HepG2 (cell line): ENCODE data around the gene HSD17B8. TPM values are rescaled to one million over a fixed set of nuclear protein-coding genes. Genes with fewer than 3 reads are reported as not detected.

ENCODE experiments used
- ATAC-seq: fragments of 200-7000 bp; cut with Tn5 transposase; 3 replicates; pipeline ENCODE4 v1.9.1; 2020; ENCODE audit warnings: mild to moderate bottlenecking, moderate library complexity
- BruUV-seq: library from RNA; stranded (reverse); fragments of 400-500 nt; replicated peaks from 2 replicates; lab custom pipeline; 2021; lab: Mats Ljungman, UMichigan
- CTCF ChIA-PET: fragments of 300-600 bp; formaldehyde crosslinking; extraction: SDS; loops from one replicate; lab custom pipeline; 2021; ENCODE audit warnings: low total read pairs, inconsistent platforms, low intra/inter-chr PET ratio; lab: Yijun Ruan, JAX
- POLR2A ChIA-PET: fragments of 350-600 bp; sonication (Branson Sonifier 250); formaldehyde crosslinking; loops from one replicate; lab custom pipeline; 2020; ENCODE audit warnings: antibody characterized with exemption, inconsistent platforms; lab: Yijun Ruan, JAX
- DNase-seq: peaks from one replicate; pipeline ENCODE4 v3.0.0-alpha.2; 2015; ENCODE audit warnings: low spot score
- FAIRE-seq: peaks from 3 replicates; lab custom pipeline; 2011; peaks lifted over from hg19 to GRCh38; lab: Jason Lieb, UNC
- H2AFZ ChIP-seq: one replicate; pipeline ENCODE4 v1.6.1; 2011; ENCODE audit warnings: low read length, inconsistent platforms
- H3K27ac ChIP-seq: fragments of 300-600 bp; 3 replicates; pipeline ENCODE4 v1.8.0; 2011; ENCODE audit warnings: mixed run types, mild to moderate bottlenecking, mixed read lengths, low read length, inconsistent platforms; ENCODE audit not compliant: insufficient read depth; ENCODE audit errors: extremely low read length
- H3K27me3 ChIP-seq, 2 experiments: fragments of 200-600 bp in 1 of 2; 2 replicates in 1 of 2; 3 replicates in 1 of 2; pipeline versions ENCODE4 v1.6.0 to v1.8.0; 2011; ENCODE audit warnings: low read length in 2 of 2, mild to moderate bottlenecking in 2 of 2, moderate library complexity in 2 of 2, inconsistent platforms in 1 of 2; ENCODE audit not compliant: insufficient read depth in 2 of 2, control insufficient read depth in 1 of 2
- H3K36me3 ChIP-seq, 2 experiments: fragments of 200-600 bp in 1 of 2; replicated peaks in 1 of 2; 2 replicates in 1 of 2; 3 replicates in 1 of 2; pipeline versions ENCODE4 v1.5.1 to v1.8.0; 2011; ENCODE audit warnings: low read length in 2 of 2, inconsistent platforms in 1 of 2; ENCODE audit not compliant: insufficient read depth in 2 of 2, control insufficient read depth in 1 of 2
- H3K4me1 ChIP-seq: 2 replicates; pipeline ENCODE4 v1.5.1; 2012; ENCODE audit warnings: low read length, inconsistent platforms; ENCODE audit not compliant: insufficient read depth
- H3K4me2 ChIP-seq: 2 replicates; pipeline ENCODE4 v1.6.0; 2011; ENCODE audit warnings: low read depth, low read length, inconsistent platforms
- H3K4me3 ChIP-seq, 3 experiments: fragments of 200-600 bp in 1 of 3; sonication (generic), shearing (Covaris generic) in 1 of 3; replicated peaks in 1 of 3; 2 replicates each; pipeline ENCODE4 v1.5.1; 2011 to 2016; ENCODE audit warnings: low read length in 3 of 3, inconsistent platforms in 2 of 3, low read depth in 2 of 3, mild to moderate bottlenecking in 2 of 3, control low read depth in 1 of 3, mixed read lengths in 1 of 3; ENCODE audit not compliant: insufficient read depth in 1 of 3
- H3K79me2 ChIP-seq: one replicate; pipeline ENCODE4 v1.6.1; 2011; ENCODE audit warnings: low read length, inconsistent platforms; ENCODE audit not compliant: insufficient read depth
- H3K9ac ChIP-seq: 2 replicates; pipeline ENCODE4 v1.6.0; 2011; ENCODE audit warnings: mild to moderate bottlenecking, low read depth, low read length, inconsistent platforms; ENCODE audit not compliant: insufficient read depth
- H3K9me3 ChIP-seq: 2 replicates; pipeline ENCODE4 v1.5.1; 2012; ENCODE audit warnings: mild to moderate bottlenecking, low read length
- H4K20me1 ChIP-seq: 2 replicates; pipeline ENCODE4 v1.6.0; 2011; ENCODE audit warnings: inconsistent platforms, mild to moderate bottlenecking, low read length, moderate library complexity; ENCODE audit not compliant: insufficient read depth
- CBX5 ChIP-seq: sonication (generic); formaldehyde crosslinking; IDR thresholded peaks from 2 replicates; pipeline ENCODE4 v1.4.0; 2020; ENCODE audit warnings: missing genetic modification reagents, borderline replicate concordance
- CHCHD3 ChIP-seq: sonication (generic); formaldehyde crosslinking; IDR thresholded peaks from 2 replicates; pipeline ENCODE4 v1.8.0; 2022; ENCODE audit warnings: mild to moderate bottlenecking, missing genetic modification reagents, moderate library complexity
- CTCF ChIP-seq: sonication (generic); formaldehyde crosslinking; IDR thresholded peaks from 2 replicates; pipeline ENCODE4 v1.5.0; 2020; ENCODE audit warnings: mild to moderate bottlenecking, missing genetic modification reagents, moderate library complexity
- FIP1L1 ChIP-seq: fragments of 200-400 bp; formaldehyde crosslinking; IDR thresholded peaks from 2 replicates; pipeline ENCODE4 v1.6.1; 2018; ENCODE audit warnings: low read depth, mild to moderate bottlenecking, low read length, moderate library complexity, borderline replicate concordance; ENCODE audit not compliant: insufficient read depth
- GPN1 ChIP-seq: sonication (generic); formaldehyde crosslinking; IDR thresholded peaks from 2 replicates; pipeline ENCODE4 v1.5.1; 2020; ENCODE audit warnings: missing genetic modification reagents, borderline replicate concordance
- HNRNPK ChIP-seq: fragments of 200-400 bp; formaldehyde crosslinking; IDR thresholded peaks from 2 replicates; pipeline ENCODE4 v1.6.1; 2018; ENCODE audit warnings: low read length, low read depth, moderate library complexity, mild to moderate bottlenecking; ENCODE audit not compliant: poor library complexity, severe bottlenecking
- NBN ChIP-seq: fragments of 450-650 bp; conservative IDR thresholded peaks from 2 replicates; pipeline ENCODE4 v1.6.1; 2017
- PCBP1 ChIP-seq: fragments of 200-400 bp; formaldehyde crosslinking; IDR thresholded peaks from 2 replicates; pipeline ENCODE4 v1.6.1; 2017; ENCODE audit warnings: mild to moderate bottlenecking, low read depth, low read length, borderline replicate concordance
- RFX1 ChIP-seq: fragments of 450-650 bp; IDR thresholded peaks from 2 replicates; pipeline ENCODE4 v1.6.1; 2017
- SOX13 ChIP-seq, 3 experiments: fragments of 450-650 bp in 1 of 3; sonication (generic) in 1 of 3; formaldehyde crosslinking in 1 of 3; IDR thresholded peaks in 2 of 3; conservative IDR thresholded peaks in 1 of 3; 2 replicates each; pipeline versions ENCODE4 v1.5.0 to v1.6.1; 2016 to 2020; ENCODE audit warnings: antibody characterized with exemption in 1 of 3, mild to moderate bottlenecking in 1 of 3, missing compliant biosample characterization in 1 of 3, missing genetic modification reagents in 1 of 3, moderate library complexity in 1 of 3
- SP2 ChIP-seq: sonication (generic); formaldehyde crosslinking; IDR thresholded peaks from 2 replicates; pipeline ENCODE4 v1.5.1; 2020; ENCODE audit warnings: mild to moderate bottlenecking, missing genetic modification reagents
- TRAFD1 ChIP-seq: sonication (generic); formaldehyde crosslinking; IDR thresholded peaks from 2 replicates; pipeline ENCODE4 v1.5.1; 2020; ENCODE audit warnings: missing genetic modification reagents, mild to moderate bottlenecking, borderline replicate concordance
- ZNF253 ChIP-seq: sonication (generic); formaldehyde crosslinking; IDR thresholded peaks from 2 replicates; pipeline ENCODE4 v1.8.0; 2022; ENCODE audit warnings: mild to moderate bottlenecking, missing genetic modification reagents, borderline replicate concordance
- ZNF709 ChIP-seq: sonication (generic); formaldehyde crosslinking; IDR thresholded peaks from 2 replicates; pipeline ENCODE4 v1.5.0; 2020; ENCODE audit warnings: mild to moderate bottlenecking, missing genetic modification reagents
- ZNF83 ChIP-seq: sonication (generic); formaldehyde crosslinking; IDR thresholded peaks from 2 replicates; pipeline ENCODE4 v1.4.0; 2020; ENCODE audit warnings: missing genetic modification reagents, mild to moderate bottlenecking, borderline replicate concordance
- WGBS: methylation state at CpG from one replicate; pipeline ENCODE4 v1.1.6; 2017; ENCODE audit warnings: low lambda C conversion rate; 5-methylcytosine and 5-hydroxymethylcytosine counted together
- in situ Hi-C: cut with HindIII; loops from 2 replicates; pipeline ENCODE4 v1.10.0; 2017; ENCODE audit warnings: low pct_unique_long_range_greater_than_20kb; ENCODE audit not compliant: extremely low pct_ligation_motif_present
- intact Hi-C: fragments of 100-400 bp; cut with micrococcal nuclease; formaldehyde crosslinking; loops from one replicate; pipeline ENCODE4 v1.10.0; 2022; ENCODE audit not compliant: unreplicated experiment
- polyA plus RNA-seq, 8 experiments: library from polyadenylated mRNA; depleted of rRNA in 3 of 8; stranded (reverse) in 7 of 8; unstranded in 1 of 8; fragments of >200 nt; fragmentation: Illumina TruSeq in 4 of 8; extraction: Trizol in 4 of 8; gene quantifications; 2 replicates each; pipeline versions ENCODE4 v1.2.1 to v1.2.3, GENCODE V29; 2011 to 2016; ENCODE audit warnings: low read depth in 4 of 8, missing spikeins in 1 of 8, mixed read lengths in 1 of 8; ENCODE audit not compliant: insufficient read depth in 1 of 8
- total RNA-seq, 5 experiments: library from RNA; depleted of rRNA; stranded (reverse); fragments of >200 nt; fragmentation: Illumina TruSeq; extraction: Trizol; gene quantifications; 2 replicates each; pipeline ENCODE4 v1.2.3, GENCODE V29; 2016; ENCODE audit warnings: low read depth in 1 of 5

HSD17B8 gene
- total and polyA plus RNA-seq, 2 of the 13 experiments (the other 11 are each of a cell fraction or from before 2014, with no cell fraction given) = 12.6 to 20.1 TPM

GRCh38 chr6:33206027-33206863, 1.8 kb downstream of the HSD17B8 start (continued):
- TF ChIP-seq ZNF709 (CRISPR knock-in tag) (0 out of 2 replicates have a peak, but pooled peaks have one; percentile 34), NBN (no peak), CTCF (CRISPR knock-in tag) (no peak), GPN1 (CRISPR knock-in tag) (no peak)

GRCh38 chr6:33206864-33207551, 2.6 kb downstream of the HSD17B8 start:
- in situ Hi-C loops (loop anchor here (10.0 kb wide), 1 partner anchor 208 kb away; the partner anchor contains the start of genes CUTA and PHF1), intact Hi-C loops (no loop called here)
- H3K9ac ChIP-seq = peak overlapping the region; percentile 94; the same call in 1 of the 2 replicates
- ATAC-seq (no peak), FAIRE-seq (no peak), DNase-seq (no peak)
- H3K4me2 ChIP-seq = peak overlapping the region; percentile 87
- H3K27me3 ChIP-seq = no peaks in the 10 kb centered on the region; a peak in 1 of 5 replicates
- WGBS = 80% methylated on average over 20 of the region's 20 CpGs
- no TSS peak for BruUV-seq
- H3K4me3 ChIP-seq = peak overlapping the region; percentile 90 to 93 (median 91); a peak in 5 of 6 replicates
- no peaks in the 10 kb centered on the region for H3K9me3 ChIP-seq
- peaks cover 12 to 30% of the 10 kb centered on the region in 2 experiments for H3K36me3 ChIP-seq
- ChIA-PET POLR2A (interaction anchor here (2.1 to 2.2 kb wide), 3 partner anchors 9 to 64 kb away, joined by 11 to 33 read pairs (median 20); partner anchors contain the start of genes RPS18 and VPS52), CTCF (no interaction called here)
- H3K27ac ChIP-seq = peak overlapping the region; percentile 75
- peaks cover 10% of the 10 kb centered on the region; the same call in 1 of the 2 replicates for H4K20me1 ChIP-seq
- peaks cover 27% of the 10 kb centered on the region for H3K79me2 ChIP-seq
- H2AFZ ChIP-seq = no peak overlapping the region
- peaks cover 63% of the 10 kb centered on the region for H3K4me1 ChIP-seq
- TF ChIP-seq PCBP1 (peak; percentile 55; the same call in 1 of the 2 replicates), FIP1L1 (no peak), TRAFD1 (CRISPR knock-in tag) (no peak), CHCHD3 (no peak), ZNF83 (CRISPR knock-in tag) (no peak), SOX13 (IDR thresholded peaks at IDR 0.05) (no peak), SOX13 (CRISPR knock-in tag; conservative IDR thresholded peaks at IDR 0.05 in 1 of 2, IDR thresholded peaks at IDR 0.05 in 1 of 2) (no peak), SP2 (no peak), HNRNPK (peak; percentile 39), ZNF253 (CRISPR knock-in tag) (0 out of 2 replicates have a peak, but pooled peaks have one; percentile 0), RFX1 (peak; percentile 16; the same call in 1 of the 2 replicates), CBX5 (CRISPR knock-in tag) (no peak)
